HAP-1 (cell line): ENCODE measurements around the gene APOBEC3F.
"Not testable (repeated sequence)": the region's sequence is repeated elsewhere in the genome, so short reads cannot be mapped to it uniquely, and the experiment has no call there.

Experiments used
- DNase-seq, 2 experiments: peaks; one replicate each; pipeline ENCODE4 v3.0.0-alpha.2; 2016 to 2020; ENCODE audit warnings: low spot score in 2 of 2
- H3K27me3 ChIP-seq: fragments of 250-450 bp; sonication (Bioruptor Pico); 2 replicates; pipeline ENCODE4 v1.5.1; 2020; ENCODE audit warnings: low read depth, mild to moderate bottlenecking, moderate library complexity
- H3K36me3 ChIP-seq: fragments of 250-450 bp; sonication (Bioruptor Pico); replicated peaks from 2 replicates; pipeline ENCODE4 v1.5.1; 2020; ENCODE audit warnings: mild to moderate bottlenecking
- H3K4me1 ChIP-seq: fragments of 250-450 bp; sonication (Bioruptor Pico); 2 replicates; pipeline ENCODE4 v1.5.1; 2020; ENCODE audit warnings: mild to moderate bottlenecking
- H3K4me3 ChIP-seq: fragments of 250-450 bp; sonication (Bioruptor Pico); 2 replicates; pipeline ENCODE4 v1.5.1; 2020; ENCODE audit warnings: mild to moderate bottlenecking, moderate library complexity
- H3K9me3 ChIP-seq: fragments of 250-450 bp; sonication (Bioruptor Pico); 2 replicates; pipeline ENCODE4 v1.5.1; 2020; ENCODE audit warnings: mild to moderate bottlenecking, moderate library complexity
- in situ Hi-C: fragments of 300-500 bp; cut with MboI; formaldehyde crosslinking; loops from 3 replicates; pipeline ENCODE4 v1.14.3; 2020; ENCODE audit warnings: low sequenced_read_pairs, inconsistent platforms, mixed read lengths

APOBEC3F gene

DNA sequence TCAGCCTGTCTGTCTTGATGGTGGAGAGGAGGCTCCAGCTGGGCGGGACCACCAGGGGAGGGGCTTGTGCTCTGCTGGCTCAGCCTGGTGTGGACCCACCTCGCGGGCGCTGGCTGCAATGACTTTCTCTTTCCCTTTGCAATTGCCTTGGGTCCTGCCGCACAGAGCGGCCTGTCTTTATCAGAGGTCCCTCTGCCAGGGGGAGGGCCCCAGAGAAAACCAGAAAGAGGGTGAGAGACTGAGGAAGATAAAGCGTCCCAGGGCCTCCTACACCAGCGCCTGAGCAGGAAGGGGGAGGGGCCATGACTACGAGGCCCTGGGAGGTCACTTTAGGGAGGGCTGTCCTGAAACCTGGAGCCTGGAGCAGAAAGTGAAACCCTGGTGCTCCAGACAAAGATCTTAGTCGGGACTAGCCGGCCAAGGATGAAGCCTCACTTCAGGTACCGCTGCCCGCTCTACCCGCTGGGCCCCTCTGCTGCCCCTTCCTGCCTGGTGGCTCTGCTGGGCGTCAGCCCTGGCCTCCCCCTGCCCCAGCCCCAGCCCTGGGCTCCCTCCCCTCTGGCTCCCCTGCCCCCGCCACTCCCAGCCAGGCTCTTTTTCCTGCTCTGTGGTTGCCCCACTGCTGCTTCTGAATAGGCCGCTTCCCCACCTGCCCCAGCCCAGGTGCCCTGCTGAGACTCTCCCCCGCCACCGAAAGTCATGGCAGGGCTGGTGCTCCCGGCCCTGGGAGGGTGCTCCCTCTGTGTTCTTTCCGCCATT lies at the start of gene APOBEC3F:
Gene APOBEC3F (plus strand): TSS at position 327 of the 759 bp plus-strand sequence. CDS start 97 bp downstream, at position 424.
- H3K27me3 ChIP-seq, H3K9me3 ChIP-seq, H3K4me1 ChIP-seq, in situ Hi-C loops, H3K36me3 ChIP-seq: not testable (repeated sequence)
- H3K4me3 ChIP-seq, result peak within 1 kb of the TSS; percentile 34
- peak; percentile 28 to 79 for DNase-seq

DNA sequence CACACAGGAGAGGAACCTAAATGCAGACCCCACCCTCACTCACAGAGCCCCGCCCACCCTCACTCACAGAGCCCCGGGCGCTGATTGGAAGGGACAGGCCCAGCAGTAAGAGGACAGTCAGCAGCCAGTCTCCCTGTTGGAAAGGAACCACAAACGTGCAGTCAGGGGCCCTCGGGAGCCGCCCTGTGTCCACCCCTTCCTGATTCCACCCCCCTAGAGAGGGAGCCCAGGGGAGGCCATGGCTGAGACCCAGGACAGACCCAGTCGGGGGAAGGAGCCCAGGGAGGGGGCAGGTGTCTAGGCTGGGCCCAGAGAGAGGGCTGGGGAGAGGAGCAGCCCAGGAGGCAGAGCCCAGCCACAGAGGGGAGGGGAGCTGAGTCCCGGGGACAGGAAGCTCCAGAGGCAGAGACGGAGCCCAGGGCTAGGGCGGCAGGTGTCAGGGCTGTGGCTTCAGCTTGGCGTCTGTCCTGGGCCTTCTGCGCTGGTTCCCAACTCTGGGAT lies 47.7 kb upstream of the APOBEC3F start:
- in situ Hi-C loops, result not testable (repeated sequence)
- DNase-seq, result peak in 1 of 2 experiments; percentile 57

DNA sequence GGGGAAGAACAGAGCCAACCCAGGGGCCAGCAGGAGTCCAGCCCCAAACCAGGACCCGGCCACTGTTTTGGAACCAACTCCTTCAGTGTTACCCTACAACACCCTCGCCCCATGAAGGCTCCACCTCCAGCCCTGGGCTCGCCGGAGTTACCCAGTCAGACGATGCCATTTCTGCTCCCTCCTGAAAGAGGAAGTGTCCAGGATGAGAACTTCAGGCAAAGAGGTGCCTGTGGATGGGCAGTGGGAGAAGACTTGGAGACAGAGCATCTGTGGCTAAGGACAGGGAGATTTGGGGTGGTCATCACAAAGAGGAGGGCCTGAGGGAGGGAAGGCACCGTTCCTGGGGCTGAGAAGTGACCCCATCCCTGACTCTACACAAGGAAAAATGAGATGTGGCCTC lies 44.6 kb upstream of the APOBEC3F start:
- no peaks in the 10 kb centered on the region for H3K9me3 ChIP-seq
- in situ Hi-C loops, result no loop called here

More for the DNA sequence above, 47.7 kb upstream of the APOBEC3F start:
- H3K36me3 ChIP-seq, H3K4me3 ChIP-seq, H3K4me1 ChIP-seq, H3K9me3 ChIP-seq: not testable (repeated sequence)
- peaks cover 12% of the 10 kb centered on the region for H3K27me3 ChIP-seq

DNA sequence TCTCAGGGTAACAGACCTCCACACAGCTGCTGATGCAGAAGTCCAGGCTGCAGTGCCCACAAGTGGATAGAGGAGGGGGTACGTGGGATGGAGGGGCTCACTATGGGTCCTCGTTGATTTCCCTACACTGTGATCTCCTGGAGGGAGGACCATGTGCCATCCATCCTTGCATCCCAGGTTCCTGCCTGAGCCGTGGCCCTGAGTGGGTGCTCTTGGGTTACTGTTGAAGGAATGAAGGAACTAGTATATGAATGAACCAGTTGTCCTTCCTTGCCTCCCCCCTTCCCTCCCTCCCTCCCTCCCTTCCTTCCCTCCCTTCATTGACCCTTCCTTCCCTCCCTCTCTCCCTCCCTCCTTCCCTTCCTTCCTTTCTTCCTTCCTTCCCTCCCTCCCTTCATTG lies 43.1 kb upstream of the APOBEC3F start:
- Histone ChIP-seq H3K9me3 (no peaks in the 10 kb centered on the region), H3K36me3 (no peaks in the 10 kb centered on the region), H3K4me1 (no peaks in the 10 kb centered on the region), H3K27me3 (peaks cover 22% of the 10 kb centered on the region), H3K4me3 (no peak overlapping the region)
- DNase-seq, result no peak
- in situ Hi-C loops, result no loop called here

More for the DNA sequence above, 44.6 kb upstream of the APOBEC3F start:
- peaks cover 22% of the 10 kb centered on the region for H3K27me3 ChIP-seq
- H3K36me3 ChIP-seq, result no peaks in the 10 kb centered on the region
- no peaks in the 10 kb centered on the region for H3K4me1 ChIP-seq
- H3K4me3 ChIP-seq, result no peak overlapping the region
- DNase-seq, result no peak

DNA sequence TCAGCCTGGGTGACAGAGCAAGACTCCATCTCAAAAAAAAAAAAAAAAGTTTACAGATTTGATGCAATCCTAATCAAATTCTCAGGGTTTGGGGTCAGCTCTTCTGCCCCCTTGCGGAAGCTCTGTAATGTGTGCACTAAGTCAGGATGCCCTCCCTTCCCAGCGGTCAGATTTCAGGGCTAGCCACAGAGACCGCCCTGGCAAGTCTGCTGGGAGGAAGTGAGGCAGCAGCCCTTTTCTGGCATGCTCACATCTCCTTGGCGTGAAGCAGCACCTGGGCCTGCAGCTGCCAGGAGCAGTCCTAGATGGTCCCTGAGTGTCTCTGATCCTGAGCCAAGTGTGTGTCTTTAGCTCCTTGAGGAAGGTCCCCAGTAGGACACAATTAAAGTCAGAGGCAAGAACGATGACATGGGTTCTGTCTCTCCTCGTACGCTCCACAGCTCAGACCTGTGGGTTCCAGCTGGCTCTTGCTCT lies 37.5 kb upstream of the APOBEC3F start:
- H3K9me3 ChIP-seq, result no peaks in the 10 kb centered on the region
- in situ Hi-C loops, result loop anchor here (5.0 to 10.0 kb wide), 2 partner anchors 114 to 128 kb away; partner anchors contain the start of gene CBX6
- peak; percentile 76 to 84 for DNase-seq
- no peaks in the 10 kb centered on the region for H3K36me3 ChIP-seq
- peaks cover 10% of the 10 kb centered on the region; the same call in 1 of the 2 replicates for H3K27me3 ChIP-seq
- H3K4me3 ChIP-seq, result no peak overlapping the region
- H3K4me1 ChIP-seq, result no peaks in the 10 kb centered on the region

DNA sequence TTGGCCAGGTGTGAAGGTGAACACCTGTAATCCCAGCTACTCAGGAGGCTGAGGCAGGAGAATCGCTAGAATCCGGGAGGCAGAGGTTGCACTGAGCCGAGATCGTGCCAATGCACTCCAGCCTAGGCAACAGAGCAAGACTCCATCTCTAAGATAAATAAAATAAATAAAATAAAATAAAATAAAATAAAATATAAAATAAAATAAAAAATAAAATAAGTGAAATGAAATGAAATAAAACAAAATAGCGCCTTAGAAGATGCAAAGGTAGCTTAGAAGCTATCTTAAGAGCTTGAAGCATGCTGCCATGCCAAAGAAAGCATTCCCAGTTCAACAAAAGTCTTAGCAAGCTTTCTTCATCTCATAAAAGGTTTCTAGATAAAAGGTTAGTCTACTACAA lies 33.5 kb upstream of the APOBEC3F start:
- Histone ChIP-seq H3K4me1 (no peaks in the 10 kb centered on the region), H3K9me3 (no peaks in the 10 kb centered on the region), H3K4me3 (no peak overlapping the region), H3K36me3 (no peaks in the 10 kb centered on the region), H3K27me3 (no peaks in the 10 kb centered on the region)
- in situ Hi-C loops, result loop anchor here (10.0 kb wide), 1 partner anchor 132 kb away; the partner anchor contains the start of gene CBX6
- DNase-seq, result no peak

DNA sequence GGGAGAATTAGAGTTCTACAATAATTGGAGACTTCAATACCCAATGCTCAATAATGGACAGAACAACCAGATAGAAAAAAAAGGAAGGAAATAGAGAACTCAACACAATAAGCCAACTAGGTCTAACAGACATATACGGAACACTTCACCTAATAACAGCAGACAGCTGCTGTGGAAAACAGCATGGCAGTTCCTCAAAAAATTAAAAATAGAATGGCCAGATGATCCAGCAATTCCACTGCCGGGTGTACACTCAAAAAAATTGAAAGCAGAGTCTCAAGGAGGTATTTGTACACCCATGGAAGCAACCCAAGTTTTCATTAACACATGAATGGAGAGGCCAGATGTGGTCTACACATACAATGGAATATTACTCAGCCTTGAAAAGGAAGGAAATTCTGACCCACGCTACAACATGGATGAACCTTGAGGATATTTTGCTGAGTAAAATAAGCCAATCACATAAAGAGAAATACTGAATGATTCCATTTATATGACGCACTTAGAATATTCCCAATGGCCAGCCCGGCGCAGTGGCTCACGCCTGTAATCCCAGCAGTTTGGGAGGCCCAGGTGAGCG lies 32.3 kb upstream of the APOBEC3F start:
- in situ Hi-C loops, result loop anchor here (10.0 kb wide), 1 partner anchor 134 kb away; the partner anchor contains the start of gene CBX6
- H3K4me3 ChIP-seq, H3K36me3 ChIP-seq, H3K27me3 ChIP-seq, H3K9me3 ChIP-seq, H3K4me1 ChIP-seq, DNase-seq: not testable (repeated sequence)

DNA sequence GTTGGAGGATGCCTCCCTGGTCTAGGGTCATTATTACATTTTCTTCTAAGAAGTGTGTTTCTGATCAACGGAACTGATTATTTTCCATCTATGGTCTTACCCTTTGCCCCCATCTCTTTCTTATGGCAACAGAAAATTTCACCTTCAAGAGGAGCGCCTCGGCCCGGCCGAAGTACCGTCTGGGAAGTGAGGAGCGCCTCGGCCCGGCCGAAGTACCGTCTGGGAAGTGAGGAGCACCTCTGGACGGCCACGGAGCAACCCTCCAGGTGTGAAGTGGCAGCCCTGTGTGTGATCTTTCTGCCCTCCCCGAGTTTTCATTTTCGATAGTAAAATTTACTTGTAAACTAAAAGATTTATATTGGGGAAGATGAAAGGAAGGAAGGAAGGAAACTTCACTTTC lies 29.7 kb upstream of the APOBEC3F start:
- no peaks in the 10 kb centered on the region for H3K36me3 ChIP-seq
- H3K4me3 ChIP-seq, result no peak overlapping the region
- in situ Hi-C loops, result no loop called here
- no peaks in the 10 kb centered on the region for H3K9me3 ChIP-seq
- peaks cover 5% of the 10 kb centered on the region for H3K4me1 ChIP-seq
- H3K27me3 ChIP-seq, result no peaks in the 10 kb centered on the region
- no peak for DNase-seq

DNA sequence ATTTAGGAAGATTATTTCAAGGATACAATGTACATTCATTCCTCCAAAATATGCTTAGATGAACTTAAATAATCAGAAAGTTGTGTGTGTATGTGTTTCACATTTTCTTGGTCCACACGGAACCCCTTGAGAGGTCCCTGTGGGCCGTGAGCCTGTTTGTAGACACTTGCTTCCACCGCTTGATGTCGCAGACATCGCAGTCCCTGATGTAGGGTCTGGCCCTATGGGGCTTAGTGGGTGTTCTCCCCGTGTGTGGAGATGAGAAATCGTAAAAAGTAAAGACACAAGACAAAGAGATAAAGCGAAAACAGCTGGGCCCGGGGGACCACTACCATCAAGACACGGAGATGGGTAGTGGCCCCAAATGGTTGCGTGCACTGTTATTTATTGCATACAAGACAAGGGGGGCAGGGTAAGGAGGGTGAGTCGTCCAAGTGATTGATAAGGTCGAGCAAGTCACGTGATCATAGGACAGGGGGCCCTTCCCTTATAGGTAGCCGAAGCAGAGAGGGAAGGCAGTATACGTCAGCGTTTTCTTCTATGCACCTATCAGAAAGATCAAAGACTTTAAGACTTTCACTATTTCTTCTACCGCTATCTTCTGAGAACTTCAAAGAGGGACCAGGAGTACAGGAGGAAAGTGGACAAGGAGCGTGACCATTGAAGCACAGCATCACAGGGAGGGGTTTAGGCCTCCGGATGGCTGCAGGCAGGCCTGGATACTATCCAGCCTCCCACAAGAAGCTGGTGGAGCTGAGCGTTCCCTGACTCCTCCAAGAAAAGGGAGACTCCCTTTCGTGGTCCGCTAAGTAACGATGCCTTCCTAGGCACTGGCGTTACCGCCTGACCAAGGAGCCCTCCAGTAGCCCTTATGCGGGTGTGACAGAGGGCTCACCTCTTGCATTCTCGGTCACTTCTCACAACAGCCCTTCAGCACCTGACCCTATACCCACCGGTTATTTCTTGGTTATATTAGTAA lies 27.8 kb upstream of the APOBEC3F start:
- Histone ChIP-seq H3K4me3 (no peak overlapping the region), H3K4me1 (peaks cover 5% of the 10 kb centered on the region), H3K36me3 (no peaks in the 10 kb centered on the region), H3K9me3 (no peaks in the 10 kb centered on the region), H3K27me3 (no peaks in the 10 kb centered on the region)
- DNase-seq, result no peak
- in situ Hi-C loops, result no loop called here

DNA sequence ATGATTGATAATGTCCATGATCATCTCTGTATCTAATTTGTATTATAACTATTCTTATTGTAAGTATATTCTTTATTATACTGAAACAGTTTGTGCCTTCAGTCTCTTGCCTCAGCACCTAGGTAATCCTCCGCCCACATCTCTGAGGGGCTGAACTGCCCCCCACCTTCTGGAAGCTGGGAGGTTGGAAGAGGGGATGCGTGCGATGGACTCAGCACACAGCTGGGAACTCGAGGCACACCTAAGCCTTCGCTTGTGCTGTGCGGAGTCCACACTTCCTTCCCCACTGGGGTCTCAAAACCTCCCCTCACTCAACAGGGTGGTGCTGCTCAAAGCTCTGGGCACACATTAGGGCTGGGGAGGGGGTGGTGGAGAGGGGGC lies 27.1 kb upstream of the APOBEC3F start:
- DNase-seq, in situ Hi-C loops, H3K4me3 ChIP-seq, H3K36me3 ChIP-seq, H3K27me3 ChIP-seq, H3K9me3 ChIP-seq, H3K4me1 ChIP-seq: not testable (repeated sequence)

DNA sequence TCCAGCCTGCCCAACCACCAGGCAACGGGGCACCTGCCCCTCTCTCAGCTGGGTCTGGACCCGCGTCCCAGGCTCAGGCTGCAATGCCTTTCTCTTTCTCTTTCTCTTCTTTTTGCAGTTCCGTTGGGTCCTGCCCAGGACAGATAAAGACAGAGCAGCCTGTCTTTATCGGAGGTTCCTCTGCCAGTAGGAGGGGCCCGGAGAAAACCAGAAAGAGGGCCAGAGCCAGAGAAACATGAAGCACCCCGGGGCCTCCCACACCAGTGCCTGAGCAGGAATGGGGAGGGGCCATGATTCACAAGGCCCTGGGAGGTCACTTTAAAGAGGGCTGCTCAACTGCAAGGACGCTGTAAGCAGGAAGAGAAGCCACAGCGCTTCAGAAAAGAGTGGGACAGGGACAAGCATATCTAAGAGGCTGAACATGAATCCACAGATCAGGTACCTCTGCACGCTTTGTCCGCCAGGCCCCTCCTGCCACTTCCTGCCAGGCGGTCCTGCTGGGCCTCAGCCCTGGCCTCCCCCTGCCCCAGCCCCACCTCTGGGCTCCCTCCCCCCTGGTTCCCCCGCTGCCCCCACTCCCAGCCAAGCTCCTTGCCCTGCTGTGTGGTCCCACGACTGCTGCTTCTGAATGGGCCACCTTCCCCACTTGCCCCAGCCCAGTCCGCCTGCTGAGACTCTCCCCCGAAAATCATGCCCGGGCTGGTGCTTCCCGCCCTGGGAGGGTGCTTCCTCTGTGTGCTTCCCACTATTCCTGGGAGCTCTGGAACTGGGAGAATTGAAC lies 26.5 kb upstream of the APOBEC3F start, which contains the start of gene APOBEC3C:
Gene APOBEC3C (plus strand): TSS at position 316 of the 781 bp plus-strand sequence. CDS start 106 bp downstream, at position 422.
- H3K4me3 ChIP-seq, result peak within 1 kb of the TSS; percentile 26
- no peaks in the 10 kb centered on the region for H3K27me3 ChIP-seq
- H3K9me3 ChIP-seq, result no peaks in the 10 kb centered on the region
- in situ Hi-C loops, result no loop called here
- H3K4me1 ChIP-seq, result peaks cover 5% of the 10 kb centered on the region
- DNase-seq, result peak; percentile 60 to 81
- no peaks in the 10 kb centered on the region for H3K36me3 ChIP-seq

DNA sequence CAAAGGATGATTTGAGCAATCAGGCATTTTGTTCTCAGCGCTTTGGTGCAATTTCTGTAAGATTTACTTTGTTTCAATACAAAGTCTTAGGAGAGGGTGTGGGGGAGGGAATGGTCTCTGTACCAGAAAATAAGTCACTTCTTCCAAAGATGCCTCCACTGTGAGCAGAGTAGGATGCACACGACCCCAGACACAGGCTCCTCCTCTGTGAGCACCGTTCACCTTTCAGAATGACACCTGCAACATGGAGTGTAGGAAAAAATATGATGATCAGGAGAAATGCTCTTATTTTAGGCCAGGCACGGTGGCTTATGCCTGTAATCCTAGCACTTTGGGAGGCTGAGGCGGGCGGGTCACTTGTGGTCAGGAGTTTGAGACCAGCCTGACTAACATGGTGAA lies 25.9 kb upstream of the APOBEC3F start:
- H3K36me3 ChIP-seq, in situ Hi-C loops: not testable (repeated sequence)

DNA sequence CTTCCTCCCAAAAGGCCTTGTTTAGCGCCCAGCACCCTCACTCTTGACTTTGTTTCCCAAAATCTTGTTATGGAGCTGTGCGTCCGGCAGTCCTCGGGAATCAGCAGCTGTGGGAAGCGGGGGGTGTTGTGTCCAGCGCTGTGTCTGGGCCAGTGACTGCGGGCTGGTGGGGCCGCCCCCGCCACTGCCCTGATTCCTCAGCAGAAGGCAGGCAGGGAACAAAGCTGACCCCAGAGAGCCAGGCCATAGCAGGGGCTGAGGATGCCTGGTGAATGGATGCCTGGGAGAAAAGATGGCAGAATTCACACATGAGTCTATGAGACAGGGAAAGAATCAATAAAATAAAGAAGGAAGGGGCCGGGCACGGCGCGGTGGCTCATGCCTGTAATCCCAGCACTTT lies 24.1 kb upstream of the APOBEC3F start:
- DNase-seq, result no peak
- in situ Hi-C loops, result no loop called here
- Histone ChIP-seq H3K27me3 (no peaks in the 10 kb centered on the region), H3K4me1 (peaks cover 5% of the 10 kb centered on the region), H3K9me3 (no peaks in the 10 kb centered on the region), H3K4me3 (no peak overlapping the region), H3K36me3 (no peaks in the 10 kb centered on the region)

More for the DNA sequence above, 25.9 kb upstream of the APOBEC3F start:
- DNase-seq, H3K27me3 ChIP-seq, H3K4me1 ChIP-seq, H3K9me3 ChIP-seq: not testable (repeated sequence)
- peak overlapping the region; percentile 26 for H3K4me3 ChIP-seq
